ENCODE results near the gene CYP2C19.
"Not testable (repeated sequence)": the region's sequence is repeated elsewhere in the genome, so short reads cannot be mapped to it uniquely, and the experiment has no call there.

CYP2C19 gene

DNA sequence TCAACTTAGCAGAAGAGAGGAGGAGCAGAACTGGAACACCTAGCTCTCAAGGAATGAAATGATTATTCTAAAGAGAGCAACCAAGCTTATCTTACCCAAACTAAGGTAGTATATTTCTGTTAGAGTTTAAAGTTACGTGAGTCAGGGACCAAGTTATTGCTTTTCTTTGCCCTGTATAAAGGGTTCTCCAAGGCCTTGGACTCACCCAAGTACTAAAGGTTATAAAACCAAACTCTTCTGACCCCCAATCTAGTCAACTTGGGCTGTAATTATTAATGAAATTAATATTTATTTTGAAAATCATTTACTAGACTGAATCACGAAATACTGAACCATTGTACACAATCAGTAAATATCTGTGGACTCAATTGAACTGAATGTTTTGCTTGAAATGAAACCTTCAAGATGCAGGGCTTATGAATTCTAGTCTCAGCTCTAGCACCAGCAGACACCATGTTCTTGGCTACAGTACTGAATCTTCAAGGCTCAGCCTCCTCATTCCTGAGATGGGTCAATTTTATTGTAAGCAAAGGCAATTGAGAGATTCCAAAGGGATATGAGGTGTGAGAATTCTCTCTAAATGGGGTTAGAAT is 1.8 kb upstream of the CYP2C19 start:
- in situ Hi-C loops (cut with MboI; ENCODE audit: low pct_unique_long_range_greater_than_20kb, low sequenced_read_pairs, unreplicated experiment) = no loop called here
- no peak for DNase-seq (ENCODE audit: low spot score)

DNA sequence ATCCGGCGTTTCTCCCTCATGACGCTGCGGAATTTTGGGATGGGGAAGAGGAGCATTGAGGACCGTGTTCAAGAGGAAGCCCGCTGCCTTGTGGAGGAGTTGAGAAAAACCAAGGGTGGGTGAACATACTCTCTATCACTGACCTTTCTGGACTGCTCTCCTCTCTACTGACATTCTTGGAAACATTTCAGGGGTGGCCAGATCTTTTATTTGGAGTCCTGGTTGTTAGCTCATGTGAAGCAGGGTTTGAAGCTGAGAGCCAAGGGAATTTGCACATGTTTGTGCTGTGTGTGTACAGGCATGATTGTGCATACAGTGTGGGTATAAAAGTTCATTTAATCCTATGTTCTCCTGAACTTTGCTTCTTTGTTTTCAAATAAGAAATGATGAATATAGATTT is 12.9 kb downstream of the CYP2C19 start:
- DNase-seq (ENCODE audit: low spot score); in situ Hi-C loops (cut with MboI; ENCODE audit: low pct_unique_long_range_greater_than_20kb, low sequenced_read_pairs, unreplicated experiment): not testable (repeated sequence)

More for the DNA sequence above, 1.8 kb upstream of the CYP2C19 start:
- TF ChIP-seq, protein P1, sequence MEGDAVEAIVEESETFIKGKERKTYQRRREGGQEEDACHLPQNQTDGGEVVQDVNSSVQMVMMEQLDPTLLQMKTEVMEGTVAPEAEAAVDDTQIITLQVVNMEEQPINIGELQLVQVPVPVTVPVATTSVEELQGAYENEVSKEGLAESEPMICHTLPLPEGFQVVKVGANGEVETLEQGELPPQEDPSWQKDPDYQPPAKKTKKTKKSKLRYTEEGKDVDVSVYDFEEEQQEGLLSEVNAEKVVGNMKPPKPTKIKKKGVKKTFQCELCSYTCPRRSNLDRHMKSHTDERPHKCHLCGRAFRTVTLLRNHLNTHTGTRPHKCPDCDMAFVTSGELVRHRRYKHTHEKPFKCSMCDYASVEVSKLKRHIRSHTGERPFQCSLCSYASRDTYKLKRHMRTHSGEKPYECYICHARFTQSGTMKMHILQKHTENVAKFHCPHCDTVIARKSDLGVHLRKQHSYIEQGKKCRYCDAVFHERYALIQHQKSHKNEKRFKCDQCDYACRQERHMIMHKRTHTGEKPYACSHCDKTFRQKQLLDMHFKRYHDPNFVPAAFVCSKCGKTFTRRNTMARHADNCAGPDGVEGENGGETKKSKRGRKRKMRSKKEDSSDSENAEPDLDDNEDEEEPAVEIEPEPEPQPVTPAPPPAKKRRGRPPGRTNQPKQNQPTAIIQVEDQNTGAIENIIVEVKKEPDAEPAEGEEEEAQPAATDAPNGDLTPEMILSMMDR (IDR thresholded peaks at IDR 0.05; ENCODE audit: extremely low read depth, insufficient read depth, missing control alignments) = no peak

DNA sequence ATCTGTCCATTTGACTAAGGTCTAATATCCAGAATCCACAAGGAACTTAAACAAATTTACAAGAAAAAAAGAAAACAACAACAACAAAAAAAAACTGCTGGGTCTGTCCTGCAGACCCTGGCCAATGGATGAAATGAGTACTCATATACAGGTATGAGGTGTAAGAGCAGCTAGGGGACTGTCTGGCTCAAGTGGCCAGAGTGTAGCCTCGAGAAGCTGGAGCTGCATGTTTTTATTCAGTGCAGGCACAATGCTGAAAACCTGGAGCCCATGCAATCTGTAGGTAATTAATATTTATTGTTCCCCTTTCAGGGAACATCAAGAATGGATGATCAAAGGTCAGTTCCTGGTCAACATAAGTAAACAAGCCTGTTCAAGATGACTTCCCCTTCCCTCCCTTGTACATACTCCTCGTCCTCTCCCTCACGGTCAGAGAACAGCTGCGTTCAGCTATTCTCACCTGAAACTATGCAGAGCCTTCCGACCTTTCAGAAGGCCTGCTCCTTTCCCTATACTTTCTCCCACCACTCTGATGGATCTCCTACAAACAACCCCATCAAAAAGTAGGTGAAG is 15.5 kb downstream of the CYP2C19 start:
- TF ChIP-seq, protein P1 (IDR thresholded peaks at IDR 0.05; ENCODE audit: extremely low read depth, insufficient read depth, missing control alignments) = no peak
- in situ Hi-C loops (cut with MboI; ENCODE audit: low pct_unique_long_range_greater_than_20kb, low sequenced_read_pairs, unreplicated experiment) = no loop called here

DNA sequence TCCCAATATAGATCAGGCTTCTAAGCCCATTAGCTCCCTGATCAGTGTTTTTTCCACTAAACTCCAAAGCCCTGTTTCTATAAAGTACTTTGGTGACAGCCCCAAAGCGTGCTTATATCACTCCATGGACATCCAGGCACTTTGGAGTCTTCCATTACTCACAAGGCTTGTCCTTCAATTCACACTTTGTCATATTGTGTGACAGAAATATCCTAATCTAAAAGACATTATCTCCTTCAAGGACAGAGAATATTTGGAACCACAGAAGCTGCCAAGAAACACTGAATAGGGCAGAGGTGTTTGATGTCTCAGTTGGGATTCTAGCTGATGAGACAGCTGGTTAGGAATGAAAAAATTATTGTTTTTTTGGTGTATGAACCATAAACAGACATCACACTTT is 18.4 kb downstream of the CYP2C19 start:
- no peak for DNase-seq (ENCODE audit: low spot score)
- TF ChIP-seq, protein P1 (IDR thresholded peaks at IDR 0.05; ENCODE audit: extremely low read depth, insufficient read depth, missing control alignments) = no peak
- in situ Hi-C loops (cut with MboI; ENCODE audit: low pct_unique_long_range_greater_than_20kb, low sequenced_read_pairs, unreplicated experiment) = no loop called here

More for the DNA sequence above, 15.5 kb downstream of the CYP2C19 start:
- no peak for DNase-seq (ENCODE audit: low spot score)

DNA sequence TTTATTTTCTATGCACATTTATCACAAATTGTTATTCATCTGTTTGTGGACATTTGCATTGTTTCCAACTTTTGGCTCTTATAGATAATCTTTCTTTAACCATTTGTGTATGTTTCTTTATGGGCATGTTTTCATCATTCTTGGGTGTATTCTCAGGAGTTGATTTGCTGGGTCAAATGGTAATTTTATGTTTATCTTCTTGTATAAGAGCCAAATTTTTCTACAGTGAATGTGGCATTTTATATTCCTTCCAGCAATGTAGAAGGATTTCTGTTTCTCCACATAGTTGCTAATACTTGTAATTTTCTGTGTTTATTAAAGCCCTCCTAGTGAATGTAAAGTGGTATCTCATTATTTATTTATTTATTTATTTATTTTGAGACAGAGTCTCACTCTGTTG is 21.8 kb downstream of the CYP2C19 start:
- in situ Hi-C loops (cut with MboI; ENCODE audit: low pct_unique_long_range_greater_than_20kb, low sequenced_read_pairs, unreplicated experiment) = no loop called here
- DNase-seq (ENCODE audit: low spot score) = no peak
- TF ChIP-seq, protein P1 (IDR thresholded peaks at IDR 0.05; ENCODE audit: extremely low read depth, insufficient read depth, missing control alignments) = no peak

DNA sequence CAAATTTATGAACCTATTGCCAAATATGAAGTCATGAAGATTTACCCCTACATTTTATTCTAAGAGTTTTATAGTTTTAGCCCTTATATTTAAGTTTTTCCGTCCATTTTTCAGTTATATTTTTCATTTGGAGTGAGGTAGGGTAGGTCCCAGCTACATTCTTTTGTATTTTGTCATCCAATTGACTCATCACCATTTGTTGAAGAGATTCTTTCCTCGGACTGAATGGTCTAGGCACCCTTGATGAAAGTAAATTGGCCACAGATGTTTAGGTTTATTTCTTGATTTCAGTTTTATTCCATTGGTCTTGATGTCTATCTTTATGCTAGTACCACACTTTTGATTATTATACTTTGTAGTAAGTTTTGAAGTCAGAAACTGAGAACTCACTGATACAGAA is 22.7 kb downstream of the CYP2C19 start:
- in situ Hi-C loops (cut with MboI; ENCODE audit: low pct_unique_long_range_greater_than_20kb, low sequenced_read_pairs, unreplicated experiment) = no loop called here
- DNase-seq (ENCODE audit: low spot score) = no peak

DNA sequence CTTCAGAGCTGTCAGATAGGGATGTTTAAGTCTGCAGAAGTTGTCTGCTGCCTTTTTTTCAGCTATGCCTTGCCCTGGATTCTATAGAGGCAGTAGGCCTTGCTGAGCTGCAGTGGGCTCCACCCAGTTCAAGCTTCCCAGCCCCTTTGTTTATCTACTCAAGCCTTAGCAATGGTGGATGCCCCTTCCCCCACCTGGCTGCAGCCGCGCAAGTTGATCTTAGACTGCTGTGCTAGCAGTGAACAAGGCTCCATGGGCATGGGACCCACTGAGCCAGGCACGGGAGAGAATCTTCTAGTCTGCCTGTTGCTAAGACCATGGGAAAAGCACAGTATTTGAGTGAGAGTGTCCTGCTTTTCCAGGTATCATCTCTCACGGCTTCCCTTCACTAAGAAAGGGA is 38.1 kb downstream of the CYP2C19 start:
- DNase-seq (ENCODE audit: low spot score); in situ Hi-C loops (cut with MboI; ENCODE audit: low pct_unique_long_range_greater_than_20kb, low sequenced_read_pairs, unreplicated experiment): not testable (repeated sequence)

More for the DNA sequence above, 22.7 kb downstream of the CYP2C19 start:
- TF ChIP-seq, protein P1 (IDR thresholded peaks at IDR 0.05; ENCODE audit: extremely low read depth, insufficient read depth, missing control alignments) = no peak

All from GM13977 (cell line).